Measurements from ENCODE around the gene HPCAL1.

HPCAL1 gene

DNA sequence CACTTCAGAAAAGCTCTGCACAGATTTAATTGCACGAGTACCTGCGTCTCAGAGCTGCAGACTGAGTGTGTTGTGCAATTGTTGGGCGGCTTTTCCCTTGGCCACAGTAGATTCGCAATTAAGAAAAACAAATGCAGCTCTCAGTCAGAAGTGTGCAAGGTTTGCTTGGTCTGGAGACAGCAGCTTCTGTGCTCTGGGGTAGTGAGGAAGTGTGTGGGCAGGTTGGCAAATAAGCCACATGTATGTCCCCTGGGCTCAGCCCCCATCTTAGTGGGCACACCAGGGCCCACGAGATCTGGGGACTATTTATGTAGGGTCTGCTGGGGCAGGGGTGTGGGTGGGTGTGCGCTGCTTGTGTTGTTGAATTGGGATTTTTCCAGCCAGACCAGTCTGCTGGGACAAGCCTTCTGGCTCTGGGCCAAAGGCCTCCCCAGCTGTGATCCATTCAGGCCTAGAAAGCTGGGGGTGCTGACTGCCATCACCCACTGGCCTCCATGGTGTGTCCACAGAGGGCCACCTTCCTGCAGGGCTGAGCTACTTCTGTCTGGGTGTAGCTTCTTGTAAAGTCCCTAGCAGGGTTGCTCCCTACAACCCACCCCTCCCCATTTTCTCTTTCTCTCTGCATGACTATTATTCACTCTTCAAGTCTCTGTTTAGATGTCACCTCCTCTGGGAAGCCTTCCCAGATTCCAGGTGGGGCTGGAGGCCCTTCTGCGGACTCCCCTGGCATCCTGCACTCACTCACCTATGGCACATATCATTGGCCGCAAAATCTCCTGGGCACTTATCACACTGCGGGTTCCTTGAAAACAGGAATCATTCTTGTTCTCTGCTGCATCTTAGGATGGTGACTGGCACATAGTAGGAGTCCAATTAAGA lies 77.6 kb downstream of the HPCAL1 start:
- TF ChIP-seq, protein P1, sequence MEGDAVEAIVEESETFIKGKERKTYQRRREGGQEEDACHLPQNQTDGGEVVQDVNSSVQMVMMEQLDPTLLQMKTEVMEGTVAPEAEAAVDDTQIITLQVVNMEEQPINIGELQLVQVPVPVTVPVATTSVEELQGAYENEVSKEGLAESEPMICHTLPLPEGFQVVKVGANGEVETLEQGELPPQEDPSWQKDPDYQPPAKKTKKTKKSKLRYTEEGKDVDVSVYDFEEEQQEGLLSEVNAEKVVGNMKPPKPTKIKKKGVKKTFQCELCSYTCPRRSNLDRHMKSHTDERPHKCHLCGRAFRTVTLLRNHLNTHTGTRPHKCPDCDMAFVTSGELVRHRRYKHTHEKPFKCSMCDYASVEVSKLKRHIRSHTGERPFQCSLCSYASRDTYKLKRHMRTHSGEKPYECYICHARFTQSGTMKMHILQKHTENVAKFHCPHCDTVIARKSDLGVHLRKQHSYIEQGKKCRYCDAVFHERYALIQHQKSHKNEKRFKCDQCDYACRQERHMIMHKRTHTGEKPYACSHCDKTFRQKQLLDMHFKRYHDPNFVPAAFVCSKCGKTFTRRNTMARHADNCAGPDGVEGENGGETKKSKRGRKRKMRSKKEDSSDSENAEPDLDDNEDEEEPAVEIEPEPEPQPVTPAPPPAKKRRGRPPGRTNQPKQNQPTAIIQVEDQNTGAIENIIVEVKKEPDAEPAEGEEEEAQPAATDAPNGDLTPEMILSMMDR (IDR thresholded peaks at IDR 0.05; ENCODE audit: low read depth, low read length, missing control alignments) = no peak
- DNase-seq (ENCODE audit: low read depth) = no peak

DNA sequence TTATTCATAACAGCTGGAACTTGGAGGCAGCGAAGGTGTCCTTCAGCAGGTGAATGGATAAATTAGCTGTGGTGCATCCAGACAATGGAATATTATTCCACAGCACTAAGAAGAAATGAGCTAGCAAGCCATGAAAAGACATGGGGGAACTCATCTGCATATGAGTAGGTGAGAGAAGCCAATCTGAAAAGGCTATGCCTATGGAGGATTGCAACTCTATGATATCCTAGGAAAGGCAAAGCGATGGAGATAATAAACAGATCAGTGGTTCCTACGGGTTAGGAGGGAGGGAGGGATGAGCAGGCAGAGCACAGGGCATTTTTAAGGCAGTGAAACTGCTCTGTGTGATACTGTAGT lies 79.3 kb downstream of the HPCAL1 start:
- DNase-seq (ENCODE audit: low read depth) = no peak
- TF ChIP-seq, protein P1 (IDR thresholded peaks at IDR 0.05; ENCODE audit: low read depth, low read length, missing control alignments) = no peak
- H3K4me3 ChIP-seq (ENCODE audit: low read depth, low read length) = no peak overlapping the region

More for the DNA sequence above, 77.6 kb downstream of the HPCAL1 start:
- H3K4me3 ChIP-seq (ENCODE audit: low read depth, low read length) = no peak overlapping the region

- TF ChIP-seq, protein P1 (IDR thresholded peaks at IDR 0.05; ENCODE audit: low read depth, low read length, missing control alignments) = no peak
- DNase-seq (ENCODE audit: low read depth) = no peak
- peak overlapping the region; percentile 6; the same call in 1 of the 2 replicates for H3K4me3 ChIP-seq (ENCODE audit: low read depth, low read length)
These were observed 79.8 kb downstream of the HPCAL1 start for GRCh38 chr2:10382354-10383061.

GRCh38 chr2:10383960-10384734 lies 81.4 kb downstream of the HPCAL1 start:
- no peak for DNase-seq (ENCODE audit: low read depth)
- H3K4me3 ChIP-seq (ENCODE audit: low read depth, low read length) = no peak overlapping the region
- TF ChIP-seq, protein P1 (IDR thresholded peaks at IDR 0.05; ENCODE audit: low read depth, low read length, missing control alignments) = no peak

GRCh38 chr2:10385501-10385900 lies 82.8 kb downstream of the HPCAL1 start:
- TF ChIP-seq, protein P1 (IDR thresholded peaks at IDR 0.05; ENCODE audit: low read depth, low read length, missing control alignments) = no peak
- no peak for DNase-seq (ENCODE audit: low read depth)
- H3K4me3 ChIP-seq (ENCODE audit: low read depth, low read length) = no peak overlapping the region

- TF ChIP-seq, protein P1 (IDR thresholded peaks at IDR 0.05; ENCODE audit: low read depth, low read length, missing control alignments) = no peak
- H3K4me3 ChIP-seq (ENCODE audit: low read depth, low read length) = no peak overlapping the region
- DNase-seq (ENCODE audit: low read depth) = no peak
These were observed 83.4 kb downstream of the HPCAL1 start for GRCh38 chr2:10385933-10386773.

Data from GM12864 (cell line).